CD4-positive, alpha-beta T cell treated with Interleukin-12 subunit alpha and Interleukin-12 subunit beta, for 1 hour (primary cell): ENCODE results near the gene ZMYM2.

Experiments used
- DNase-seq: peaks from one replicate; pipeline ENCODE4 v3.0.0-alpha.2; 2020

Gene ZMYM2

DNA sequence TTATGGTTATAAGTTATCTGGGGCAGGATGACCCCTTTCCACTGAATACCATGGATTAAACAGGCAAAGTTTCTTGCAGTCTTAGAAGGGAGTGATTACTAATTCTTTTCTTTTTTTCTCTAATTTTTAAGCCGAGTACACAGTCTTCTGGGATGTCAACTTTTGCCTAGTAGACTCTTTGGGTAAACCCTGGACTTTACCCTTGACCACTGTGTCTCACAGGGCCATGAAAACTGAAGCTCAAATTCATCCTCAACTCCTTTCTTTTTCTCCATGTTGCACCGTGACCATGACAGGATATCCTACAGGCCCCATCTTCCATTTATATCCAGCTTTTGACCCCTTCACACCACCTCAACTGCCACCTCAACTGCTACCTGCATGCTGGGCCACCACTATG lies 150.5 kb downstream of the ZMYM2 start:
- DNase-seq, result no peak

- no peak for DNase-seq
Measured at GRCh38 chr13:20114066-20114610, 155.6 kb downstream of the ZMYM2 start.

GRCh38 chr13:20116213-20116612 lies 157.7 kb downstream of the ZMYM2 start:
- no peak for DNase-seq

DNA sequence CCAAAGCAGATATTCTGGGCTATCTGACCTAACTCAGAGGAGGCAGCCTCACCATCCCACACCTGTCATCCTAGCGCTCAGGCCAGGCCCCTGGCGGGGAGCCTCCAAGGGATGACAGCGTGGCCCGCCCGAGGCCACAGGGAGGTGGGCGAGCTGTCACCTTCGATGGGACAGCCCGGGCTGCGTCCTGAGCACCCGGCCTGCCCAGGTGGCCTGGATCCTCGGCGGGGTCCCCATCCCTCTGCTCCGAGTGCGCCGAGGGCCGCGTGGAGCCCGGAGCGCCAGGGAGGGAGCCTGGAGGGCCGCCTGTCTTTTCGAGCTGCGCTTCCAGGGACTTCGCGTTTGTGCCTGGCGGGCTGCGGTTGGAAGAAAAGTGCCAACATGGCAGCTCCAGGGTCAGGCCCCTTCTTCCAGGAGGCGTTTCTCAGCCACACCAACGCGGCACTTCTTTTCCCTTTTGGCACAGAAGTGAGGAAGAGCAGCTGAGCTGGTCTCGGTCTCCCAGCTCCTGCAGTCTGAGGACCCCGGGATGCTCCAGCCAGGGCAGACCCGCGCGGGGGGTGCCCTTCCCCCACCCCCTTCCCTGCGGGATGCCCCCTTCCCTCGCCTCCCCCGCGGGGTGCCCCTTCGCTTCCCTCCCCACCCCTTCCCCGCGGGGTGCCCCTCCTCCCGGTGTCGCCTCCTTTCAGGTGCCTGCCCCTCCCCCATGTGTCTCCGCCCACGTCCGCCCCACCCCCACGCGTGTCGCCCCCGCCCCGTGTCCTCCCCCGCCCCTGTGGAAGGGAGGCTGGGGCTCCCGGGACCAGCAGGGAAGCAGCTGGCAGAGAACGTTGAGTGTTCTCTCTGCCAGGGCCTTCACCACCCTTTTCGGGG lies 160.0 kb downstream of the ZMYM2 start:
- DNase-seq, result peak; percentile 61

DNA sequence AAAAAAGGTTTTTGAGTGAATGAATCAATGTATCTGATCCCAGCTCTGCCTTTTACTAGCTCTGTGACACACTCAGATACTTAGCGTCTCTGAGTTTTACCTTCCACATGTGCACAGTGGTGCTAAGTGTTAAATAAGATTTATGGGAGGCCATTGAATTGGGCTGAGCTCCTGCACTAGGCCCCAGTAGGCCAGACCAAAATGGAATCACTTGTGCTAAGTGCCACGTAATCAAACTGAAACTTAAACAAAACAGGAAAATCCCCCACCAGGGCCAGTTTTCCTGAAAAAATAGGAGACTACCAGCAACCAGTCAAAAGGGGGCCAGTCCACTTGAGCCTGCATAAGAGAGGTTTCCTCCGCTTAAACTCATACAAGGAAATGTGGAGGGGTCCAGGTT lies 161.4 kb downstream of the ZMYM2 start:
- no peak for DNase-seq

DNA sequence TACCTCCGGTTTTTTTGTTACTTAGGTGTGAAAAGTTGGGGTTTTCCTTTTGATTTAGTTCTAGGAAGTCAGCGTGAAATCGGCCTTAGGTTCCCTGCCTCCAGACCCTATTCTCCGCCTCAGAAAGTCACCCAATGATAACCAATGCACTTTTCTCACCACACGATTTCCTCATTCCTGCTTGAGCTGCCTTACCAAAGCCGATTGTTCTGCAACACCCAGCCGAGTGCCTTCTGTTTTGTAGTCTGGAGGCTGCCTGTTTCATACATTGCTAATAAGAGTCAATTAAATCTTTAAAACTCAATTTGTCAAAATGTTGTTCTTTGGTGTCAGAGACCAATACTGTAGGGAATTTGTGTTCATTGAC lies 162.6 kb downstream of the ZMYM2 start:
- no peak for DNase-seq

GRCh38 chr13:20124303-20124702 lies 165.8 kb downstream of the ZMYM2 start:
- no peak for DNase-seq

GRCh38 chr13:20125129-20125782 lies 166.7 kb downstream of the ZMYM2 start:
- DNase-seq, result no peak

DNA sequence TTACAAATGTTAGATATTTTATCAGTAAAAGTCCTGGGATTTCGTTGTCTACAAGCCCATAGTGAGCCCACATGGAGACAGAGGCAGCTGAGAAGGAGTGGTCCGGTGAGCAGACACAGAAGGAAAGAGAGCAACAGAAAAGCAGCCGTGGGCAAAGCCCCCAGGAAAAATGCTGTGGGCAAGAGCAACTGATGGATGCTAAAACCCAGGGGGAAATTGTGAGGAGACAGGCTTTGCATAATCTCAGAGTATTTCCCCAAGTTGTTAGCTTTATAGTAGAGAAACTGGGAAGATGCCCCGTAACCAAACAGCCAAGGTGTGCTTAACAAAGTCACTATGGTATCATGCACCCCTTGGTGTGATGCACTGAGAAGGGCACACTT lies 167.2 kb downstream of the ZMYM2 start:
- DNase-seq, result no peak

GRCh38 chr13:20126541-20127261 lies 168.2 kb downstream of the ZMYM2 start:
- no peak for DNase-seq

DNA sequence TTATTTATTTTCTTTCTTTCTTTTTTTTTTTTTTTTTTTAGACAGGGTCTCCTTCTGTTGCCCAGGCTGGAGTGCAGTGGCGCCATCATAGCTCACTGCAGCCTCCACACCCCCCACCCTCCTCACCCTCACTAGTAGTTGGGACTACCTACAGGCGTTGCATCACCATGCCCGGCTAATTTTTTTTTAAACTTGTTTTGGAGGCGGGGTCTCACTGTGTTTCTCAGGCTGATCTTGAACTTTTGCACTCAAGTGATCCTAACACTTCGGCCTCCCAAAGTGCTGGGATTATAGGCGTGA lies 168.7 kb downstream of the ZMYM2 start:
- DNase-seq, result no peak

DNA sequence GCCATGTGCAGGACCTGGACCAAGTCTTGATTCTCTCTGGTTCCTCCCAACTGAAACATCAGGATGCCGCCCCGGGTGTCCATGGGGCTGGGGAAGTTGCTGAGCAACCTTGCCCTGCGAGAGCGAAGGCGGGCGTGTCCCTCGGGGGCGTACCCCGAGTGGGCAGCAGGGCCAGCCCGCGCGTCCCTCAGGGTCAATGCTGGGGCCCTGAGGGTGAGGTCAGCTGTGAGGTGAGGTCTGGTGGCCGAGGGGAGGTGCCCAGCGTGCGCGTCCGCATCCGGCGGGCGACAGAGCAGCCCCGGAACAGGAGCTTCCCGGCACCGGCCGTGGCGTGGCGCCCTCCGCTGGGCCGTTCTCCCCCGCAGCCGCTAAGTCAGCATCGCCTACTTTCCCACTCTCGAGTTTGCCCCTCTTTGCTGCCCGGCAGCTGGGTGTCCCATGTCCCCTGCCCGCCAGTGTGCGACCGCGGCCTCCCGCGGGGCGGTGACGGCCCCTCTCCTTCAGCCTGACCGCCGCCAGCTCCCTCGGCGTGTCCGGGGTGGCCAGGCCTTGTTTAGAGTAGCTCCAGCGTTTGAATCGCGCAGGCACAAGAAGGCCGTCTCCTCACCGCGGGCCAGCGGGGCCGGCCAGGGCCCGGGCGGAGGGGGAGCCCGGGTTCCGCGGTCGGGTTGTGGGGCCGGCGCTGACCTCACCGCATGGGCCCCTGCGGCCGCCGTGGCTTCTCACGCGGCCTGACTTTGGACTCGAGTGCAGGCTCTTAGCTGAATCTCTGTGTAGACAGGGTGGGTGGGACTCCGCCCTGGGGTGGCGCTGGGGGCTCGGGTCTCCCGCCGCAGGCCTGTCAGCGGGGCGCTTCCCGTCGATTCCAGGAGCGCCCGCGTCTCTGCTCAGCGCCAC lies 169.3 kb downstream of the ZMYM2 start:
- peak; percentile 46 for DNase-seq

DNA sequence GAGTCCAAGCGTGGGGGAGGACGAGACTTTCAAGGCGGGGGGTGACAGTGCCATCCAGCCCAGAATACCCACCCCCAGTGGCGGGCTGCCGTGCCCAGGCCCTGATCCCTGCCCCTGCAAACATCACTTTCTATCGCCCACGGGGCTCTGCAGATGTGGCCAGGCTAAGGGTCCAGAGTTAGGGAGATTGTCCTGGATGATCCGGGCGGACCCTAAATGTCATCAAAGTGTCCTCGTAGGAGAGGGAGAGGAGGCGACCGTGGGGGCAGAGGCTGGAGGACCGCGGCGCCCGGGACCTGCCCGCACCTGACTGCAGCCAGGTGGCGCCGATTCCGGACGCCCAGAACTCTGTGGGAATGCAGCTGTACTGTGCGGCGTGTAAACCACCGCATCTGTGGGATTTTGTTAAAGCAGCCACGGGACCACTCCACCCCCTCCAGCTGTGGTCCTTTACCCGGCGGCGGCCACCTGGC lies 170.0 kb downstream of the ZMYM2 start:
- DNase-seq, result no peak

DNA sequence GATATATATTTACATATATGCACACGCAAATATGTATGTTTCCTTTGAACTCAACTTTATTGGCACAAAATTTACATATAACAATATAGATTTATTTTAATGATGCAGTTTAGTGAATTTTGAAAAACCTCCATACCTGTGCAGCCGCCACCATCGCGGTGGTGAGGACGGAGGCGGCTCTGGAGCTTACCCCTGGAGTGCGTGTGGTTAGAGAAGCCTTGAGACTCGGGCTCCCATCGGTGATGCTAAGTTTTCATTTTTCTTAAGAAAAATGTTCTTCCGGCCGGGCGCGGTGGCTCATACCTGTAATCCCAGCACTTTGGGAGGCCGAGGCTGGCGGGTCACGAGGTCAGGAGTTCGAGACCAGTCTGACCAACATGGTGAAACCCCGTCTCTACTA lies 170.5 kb downstream of the ZMYM2 start:
- DNase-seq, result no peak

GRCh38 chr13:20130012-20130411 lies 171.5 kb downstream of the ZMYM2 start:
- no peak for DNase-seq

GRCh38 chr13:20130652-20131051 lies 172.1 kb downstream of the ZMYM2 start:
- no peak for DNase-seq

DNA sequence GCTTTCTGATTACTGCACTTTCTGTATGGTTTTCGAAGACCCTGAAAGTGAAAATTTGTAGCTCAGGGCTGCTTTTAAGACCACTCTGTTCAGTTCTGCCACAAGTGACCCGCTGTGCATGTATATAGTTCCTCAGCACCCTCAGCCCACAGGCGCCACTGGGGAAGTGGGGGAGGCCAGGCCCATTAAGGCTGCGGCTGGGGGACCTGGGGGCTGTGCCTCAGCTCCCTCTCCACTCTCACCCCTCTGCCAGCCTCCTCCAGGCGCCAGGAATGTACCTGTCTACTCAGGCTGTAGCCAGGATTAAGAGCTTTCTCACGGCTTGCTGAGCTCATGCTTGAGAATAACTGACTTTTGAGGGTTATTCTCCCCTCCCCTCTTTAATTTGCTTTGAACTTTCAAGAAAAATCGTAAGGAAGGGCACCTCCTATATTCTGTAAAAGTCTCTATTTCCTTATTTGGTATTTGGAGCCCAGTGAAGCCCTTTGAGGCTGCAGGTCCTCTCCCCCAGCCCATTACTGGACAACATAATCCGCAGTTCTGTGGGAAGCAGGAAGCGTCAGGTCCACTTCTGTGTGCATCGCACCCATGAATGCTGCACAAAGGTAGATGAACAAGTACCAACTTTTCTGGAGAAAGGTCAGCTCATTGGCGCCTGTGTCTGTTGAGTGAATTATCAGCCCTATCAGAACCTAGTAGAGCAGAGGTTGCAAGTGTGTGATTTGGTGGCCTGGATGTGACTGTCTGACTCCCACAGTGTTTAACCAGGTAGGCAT lies 172.7 kb downstream of the ZMYM2 start:
- no peak for DNase-seq

GRCh38 chr13:20132052-20132634 lies 173.6 kb downstream of the ZMYM2 start:
- DNase-seq, result no peak

GRCh38 chr13:20134732-20135131 lies 176.2 kb downstream of the ZMYM2 start:
- no peak for DNase-seq

DNA sequence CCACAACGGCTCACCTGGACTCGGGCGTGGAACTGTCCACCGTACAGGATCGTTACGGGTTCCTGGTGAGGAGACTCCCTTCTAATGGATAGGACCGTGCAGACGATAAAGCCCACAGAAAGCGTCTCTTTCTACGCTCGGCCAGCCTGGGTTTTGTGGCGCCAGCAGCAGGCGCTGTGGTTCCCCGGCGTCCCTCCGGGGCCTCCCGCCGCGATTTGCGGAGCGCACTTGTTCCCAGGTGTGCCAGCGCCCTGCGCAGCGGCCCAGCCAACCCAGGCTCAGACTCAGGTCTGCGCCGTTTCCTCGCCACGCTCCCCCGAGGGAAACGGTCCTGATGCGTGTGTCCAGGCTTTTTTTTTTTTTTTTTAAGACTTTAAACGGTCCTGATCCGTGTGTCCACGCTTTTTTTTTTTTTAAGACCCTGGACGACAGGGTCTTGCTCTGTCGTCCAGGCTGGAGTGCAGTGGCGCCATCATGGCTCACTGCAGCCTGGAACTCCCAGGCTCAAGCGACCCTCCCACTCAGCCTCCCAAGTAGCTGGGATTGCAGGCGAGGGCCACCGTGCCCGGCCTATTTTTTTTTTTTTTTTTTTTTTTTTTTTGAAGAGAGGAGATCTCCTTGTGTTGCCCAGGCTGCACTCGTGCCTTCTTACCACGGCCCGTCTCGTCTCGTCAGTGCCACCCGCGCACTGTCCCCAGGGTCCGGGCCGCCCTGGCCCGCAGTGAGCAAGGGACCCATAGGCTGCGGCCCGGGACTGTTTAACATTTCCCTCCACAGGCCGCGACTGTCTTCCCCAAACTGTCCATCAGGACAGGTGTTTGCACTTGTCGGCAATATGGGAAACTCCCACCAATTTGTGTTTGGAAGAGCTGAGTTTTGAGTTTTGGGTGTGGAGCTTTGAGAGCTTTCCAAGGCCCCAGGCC lies 178.5 kb downstream of the ZMYM2 start:
- DNase-seq, result peak; percentile 37
